CD4-positive, alpha-beta T cell treated with Interleukin-4 for 4 hours (primary cell): ENCODE measurements around the gene CHRNA4.

Experiments
- DNase-seq: peaks from one replicate; pipeline ENCODE4 v3.0.0-alpha.2; 2020

The CHRNA4 gene

GRCh38 chr20:63362436-63363009, 1.4 kb upstream of the CHRNA4 start:
- no peak for DNase-seq

- no peak for DNase-seq
Measured at GRCh38 chr20:63361519-63362435, 628 bp upstream of the CHRNA4 start.

- DNase-seq: no peak
Measured at GRCh38 chr20:63359937-63360849, 956 bp downstream of the CHRNA4 start.

- DNase-seq: no peak
Measured at GRCh38 chr20:63359164-63359934, 1.8 kb downstream of the CHRNA4 start.

- DNase-seq: no peak
Measured at GRCh38 chr20:63357921-63358905, 2.9 kb downstream of the CHRNA4 start.

- DNase-seq: no peak
Measured at GRCh38 chr20:63356931-63357879, 3.9 kb downstream of the CHRNA4 start.

GRCh38 chr20:63356511-63356910, 4.6 kb downstream of the CHRNA4 start:
- no peak for DNase-seq

- DNase-seq: no peak
Measured at GRCh38 chr20:63355781-63356295, 5.3 kb downstream of the CHRNA4 start.

GRCh38 chr20:63354636-63355350, 6.4 kb downstream of the CHRNA4 start:
- DNase-seq: no peak

- no peak for DNase-seq
Measured at GRCh38 chr20:63352811-63353221, 8.3 kb downstream of the CHRNA4 start.

- DNase-seq: no peak
Measured at GRCh38 chr20:63351811-63352591, 9.1 kb downstream of the CHRNA4 start.

GRCh38 chr20:63351326-63351700, 9.8 kb downstream of the CHRNA4 start:
- DNase-seq: no peak

GRCh38 chr20:63350597-63351325, 10.4 kb downstream of the CHRNA4 start:
- no peak for DNase-seq

GRCh38 chr20:63350196-63350595, 11.0 kb downstream of the CHRNA4 start:
- DNase-seq: no peak

GRCh38 chr20:63349516-63349895, 11.6 kb downstream of the CHRNA4 start:
- DNase-seq: no peak

- DNase-seq: no peak
Measured at GRCh38 chr20:63348828-63349515, 12.2 kb downstream of the CHRNA4 start.
